ENCODE measurements around the gene POC5.

DNA sequence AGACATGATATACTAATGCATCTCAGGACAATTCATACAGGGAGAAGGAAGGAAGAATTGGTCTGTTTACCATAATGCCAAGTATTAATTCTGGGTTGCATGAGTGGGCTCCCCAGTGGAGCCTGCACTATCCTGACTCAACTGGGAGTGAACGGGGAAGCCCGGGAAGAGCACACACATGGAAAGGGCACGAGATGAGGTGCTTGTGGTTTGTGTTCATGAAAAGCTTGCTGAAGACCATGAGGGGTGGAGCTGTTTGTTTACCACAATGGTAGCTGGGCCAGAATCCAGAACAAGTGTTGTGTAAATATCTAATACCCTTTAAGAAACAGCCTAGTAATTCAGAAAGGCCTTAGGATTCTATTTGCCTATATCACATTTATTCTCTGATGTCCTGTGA is 44.6 kb downstream of the POC5 start:
- TF ChIP-seq, protein P1, sequence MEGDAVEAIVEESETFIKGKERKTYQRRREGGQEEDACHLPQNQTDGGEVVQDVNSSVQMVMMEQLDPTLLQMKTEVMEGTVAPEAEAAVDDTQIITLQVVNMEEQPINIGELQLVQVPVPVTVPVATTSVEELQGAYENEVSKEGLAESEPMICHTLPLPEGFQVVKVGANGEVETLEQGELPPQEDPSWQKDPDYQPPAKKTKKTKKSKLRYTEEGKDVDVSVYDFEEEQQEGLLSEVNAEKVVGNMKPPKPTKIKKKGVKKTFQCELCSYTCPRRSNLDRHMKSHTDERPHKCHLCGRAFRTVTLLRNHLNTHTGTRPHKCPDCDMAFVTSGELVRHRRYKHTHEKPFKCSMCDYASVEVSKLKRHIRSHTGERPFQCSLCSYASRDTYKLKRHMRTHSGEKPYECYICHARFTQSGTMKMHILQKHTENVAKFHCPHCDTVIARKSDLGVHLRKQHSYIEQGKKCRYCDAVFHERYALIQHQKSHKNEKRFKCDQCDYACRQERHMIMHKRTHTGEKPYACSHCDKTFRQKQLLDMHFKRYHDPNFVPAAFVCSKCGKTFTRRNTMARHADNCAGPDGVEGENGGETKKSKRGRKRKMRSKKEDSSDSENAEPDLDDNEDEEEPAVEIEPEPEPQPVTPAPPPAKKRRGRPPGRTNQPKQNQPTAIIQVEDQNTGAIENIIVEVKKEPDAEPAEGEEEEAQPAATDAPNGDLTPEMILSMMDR (IDR thresholded peaks at IDR 0.05): no peak
- no peak for TF ChIP-seq POLR2A (IDR thresholded peaks at IDR 0.05)
